K562 (cell line): ENCODE results near the gene TMEM87A. TPM values are rescaled to one million over a fixed set of nuclear protein-coding genes. Genes with fewer than 3 reads are reported as not detected.

ENCODE experiments used
- AFF4 ChIP-seq: sonication (generic); formaldehyde crosslinking; IDR thresholded peaks from 2 replicates; pipeline ENCODE4 v1.8.0; 2023; ENCODE audit warnings: mild to moderate bottlenecking, missing genetic modification reagents
- CHD1 ChIP-seq: fragments of 200-600 bp; sonication (generic); IDR thresholded peaks from one replicate; pipeline ENCODE4 v1.6.1; 2012; ENCODE audit warnings: mild to moderate bottlenecking, moderate library complexity, low read length, inconsistent platforms
- CUX1 ChIP-seq: fragments of 200-800 bp; sonication (Bioruptor generic); IDR thresholded peaks from 2 replicates; pipeline ENCODE4 v1.6.1; 2016; ENCODE audit warnings: missing genetic modification characterization, missing compliant biosample characterization
- KAT7 ChIP-seq: sonication (generic); formaldehyde crosslinking; IDR thresholded peaks from 2 replicates; pipeline ENCODE4 v1.8.0; 2022; ENCODE audit warnings: missing genetic modification reagents, mild to moderate bottlenecking, borderline replicate concordance
- L3MBTL2 ChIP-seq: fragments of 450-650 bp; IDR thresholded peaks from 2 replicates; pipeline ENCODE4 v1.6.1; 2016; ENCODE audit warnings: mild to moderate bottlenecking, moderate library complexity
- MEIS2 ChIP-seq: fragments of 450-650 bp; IDR thresholded peaks from 2 replicates; pipeline ENCODE4 v1.6.1; 2014; ENCODE audit warnings: mild to moderate bottlenecking; ENCODE audit not compliant: partially characterized antibody
- PHB ChIP-seq: fragments of 250-450 bp; sonication (Bioruptor Pico); IDR thresholded peaks from 2 replicates; pipeline ENCODE4 v1.5.0; 2021
- PREB ChIP-seq: sonication (generic); formaldehyde crosslinking; IDR thresholded peaks from 2 replicates; pipeline ENCODE4 v1.8.1; 2023; ENCODE audit warnings: mild to moderate bottlenecking, missing genetic modification reagents
- ZFP1 ChIP-seq: fragments of 450-650 bp; formaldehyde crosslinking; IDR thresholded peaks from 2 replicates; pipeline ENCODE4 v1.4.0; 2020; ENCODE audit warnings: mild to moderate bottlenecking, mixed read lengths
- ZNF384 ChIP-seq: IDR thresholded peaks from 2 replicates; pipeline ENCODE4 v1.6.1; 2012; ENCODE audit warnings: low read depth, low read length, improper control_type of control experiment
- ZNF408 ChIP-seq: fragments of 250-450 bp; sonication (Bioruptor Pico); IDR thresholded peaks from 2 replicates; pipeline ENCODE4 v1.4.0; 2020; ENCODE audit warnings: low read depth, mild to moderate bottlenecking, moderate library complexity
- ZNF586 ChIP-seq: fragments of 450-650 bp; formaldehyde crosslinking; conservative IDR thresholded peaks from 2 replicates; pipeline ENCODE4 v1.4.0; 2020; ENCODE audit warnings: mild to moderate bottlenecking, moderate library complexity
- ZNF76 ChIP-seq: fragments of 250-450 bp; sonication (Bioruptor Pico); IDR thresholded peaks from 2 replicates; pipeline ENCODE4 v1.4.0; 2020; ENCODE audit warnings: mild to moderate bottlenecking, moderate library complexity, borderline replicate concordance
- ZNF77 ChIP-seq: fragments of 250-450 bp; sonication (Bioruptor Pico); IDR thresholded peaks from 2 replicates; pipeline ENCODE4 v1.5.0; 2020
- polyA plus RNA-seq, 8 experiments: library from polyadenylated mRNA; depleted of rRNA in 4 of 8; stranded (reverse) in 5 of 8; unstranded in 3 of 8; fragments of >200 nt; fragmentation: Nextera tagmentation in 2 of 8; fragmentation: Illumina TruSeq in 1 of 8; extraction: Ambion mirVana in 2 of 8; extraction: Trizol in 1 of 8; gene quantifications; 2 replicates each; pipeline versions ENCODE4 v1.2.1 to v1.2.3, GENCODE V29; 2011 to 2014; ENCODE audit warnings: inconsistent platforms in 1 of 8, missing spikeins in 1 of 8
- total RNA-seq, 7 experiments: library from RNA; depleted of rRNA in 6 of 7; stranded (reverse); fragments of >200 nt in 6 of 7; fragmentation: Illumina TruSeq in 2 of 7; extraction: Trizol in 2 of 7; gene quantifications; 2 replicates each; pipeline versions ENCODE4 v1.2.1 to v1.2.3, GENCODE V29; 2011 to 2021; ENCODE audit warnings: low replicate concordance in 1 of 7

The TMEM87A gene
- total and polyA plus RNA-seq, 9 of the 15 experiments (the other 6 are each of a cell fraction or from before 2014, with no cell fraction given), result 16.6 to 43.3 (median 29.6) TPM

DNA sequence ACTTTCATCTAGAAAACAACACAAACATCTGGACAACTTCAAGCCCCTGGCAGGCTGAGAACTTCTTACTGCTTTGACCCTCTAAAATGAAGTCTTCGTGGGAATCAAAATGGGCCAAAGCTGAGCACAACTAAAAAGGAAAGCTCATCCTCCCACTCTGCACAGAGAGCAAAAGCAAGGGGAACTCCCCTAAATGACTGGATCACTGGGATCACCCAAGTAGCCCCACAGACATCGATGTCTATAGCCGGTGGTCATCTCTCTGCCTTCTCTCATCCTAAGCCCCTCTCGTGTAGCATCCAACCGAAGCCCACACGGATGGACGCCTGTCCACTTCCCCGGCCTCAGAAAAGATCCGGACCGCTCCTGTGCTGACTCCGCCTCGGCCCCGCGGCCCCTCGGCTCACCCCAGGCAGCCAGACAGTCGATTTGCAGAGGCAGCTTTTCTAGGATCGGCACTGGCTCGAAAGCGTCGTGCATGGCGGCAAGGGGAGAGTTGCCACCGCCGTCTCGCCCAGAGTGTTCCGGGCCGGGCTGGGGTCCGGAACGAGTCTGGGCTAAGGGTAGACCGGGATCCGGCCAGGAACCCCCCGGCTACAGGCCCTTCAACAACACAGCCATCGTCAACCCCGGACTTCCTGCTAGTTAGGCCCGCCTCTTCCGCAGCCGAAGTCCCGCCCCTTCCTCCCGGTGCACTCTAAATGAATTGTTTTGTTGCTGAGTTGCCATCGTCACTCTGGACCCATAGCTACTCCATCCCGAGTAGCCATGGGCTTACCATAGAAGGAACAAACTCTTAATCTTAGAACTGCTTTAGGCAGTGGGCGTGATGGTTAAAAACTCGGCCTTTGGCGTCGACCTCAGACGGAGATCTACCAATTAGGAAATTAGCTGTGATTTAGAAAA lies 65.3 kb downstream of the TMEM87A start, which contains the start of gene VPS39 (continued):
- TF ChIP-seq CUX1 (CRISPR knock-in tag) (no peak), ZNF586 (no peak), ZNF408 (CRISPR knock-in tag) (no peak), ZNF76 (CRISPR knock-in tag) (peak; percentile 28; the same call in 1 of the 2 replicates), ZFP1 (CRISPR knock-in tag) (no peak), ZNF77 (CRISPR knock-in tag) (no peak), L3MBTL2 (peak; percentile 27; the same call in 1 of the 2 replicates), CHD1 (peak; percentile 40), AFF4 (CRISPR knock-in tag) (no peak), PREB (CRISPR knock-in tag) (no peak), ZNF384 (no peak), MEIS2 (no peak), KAT7 (CRISPR knock-in tag) (no peak), PHB (CRISPR knock-in tag) (no peak; the same call in 1 of the 2 replicates)
